Stimulated activated CD8-positive, alpha-beta memory T cell treated with anti-CD3 and anti-CD28 coated beads, Interleukin-4, amount 100 ng/mL, for 24 hours (primary cell): ENCODE data around the gene MAL.

Experiments used
- DNase-seq: peaks from one replicate; pipeline ENCODE4 v3.0.0-alpha.2; 2020; ENCODE audit warnings: low read depth

MAL gene

GRCh38 chr2:95048825-95049682 is 23.5 kb downstream of the MAL start:
- no peak for DNase-seq

GRCh38 chr2:95049683-95049955 is 24.1 kb downstream of the MAL start:
- no peak for DNase-seq

- DNase-seq, result no peak
Measured at GRCh38 chr2:95049961-95050360, 24.5 kb downstream of the MAL start.

DNA sequence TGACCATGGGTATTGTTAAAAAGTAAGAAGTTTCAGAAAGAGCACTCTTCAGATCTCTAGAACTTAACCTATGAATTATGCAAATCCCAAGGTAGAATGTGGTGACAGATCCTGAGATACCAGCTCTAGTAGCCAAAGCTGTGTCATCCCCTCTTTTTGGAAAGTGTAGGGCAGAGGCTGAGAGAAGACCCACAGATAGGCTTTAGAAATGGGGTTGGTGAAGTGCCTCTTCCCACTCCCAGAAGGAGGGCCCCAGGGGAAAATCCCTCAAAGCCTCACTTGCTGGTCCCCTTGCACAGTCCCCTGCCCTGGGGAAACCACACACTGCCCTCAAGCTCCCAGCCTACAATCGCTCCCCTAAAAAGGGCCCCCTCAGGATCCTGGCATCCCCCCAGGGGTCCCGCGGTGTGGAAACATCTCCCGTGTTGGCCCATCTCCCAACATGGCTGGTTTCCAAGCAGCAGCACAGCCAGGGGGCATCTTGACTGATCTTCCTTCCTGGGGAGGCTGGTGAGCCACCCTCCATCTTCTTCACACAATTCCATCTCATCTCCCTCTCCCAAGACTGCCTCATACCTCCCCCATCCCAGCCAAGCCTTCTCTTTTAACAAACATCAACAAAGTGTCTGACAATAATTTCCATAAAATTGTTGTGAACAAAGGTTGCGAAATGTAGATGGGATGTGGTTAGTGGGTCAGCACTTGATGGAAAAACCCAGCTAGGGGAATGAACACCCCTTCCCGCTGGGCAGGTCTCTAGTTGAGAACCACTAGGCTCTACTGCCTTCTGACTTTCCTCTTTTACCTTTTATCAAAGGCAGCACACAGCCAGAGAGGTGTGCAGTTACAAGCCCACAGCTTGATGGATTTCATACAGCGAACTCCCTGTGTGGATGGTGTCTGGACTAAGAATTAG is 25.1 kb downstream of the MAL start:
- no peak for DNase-seq

- no peak for DNase-seq
Measured at GRCh38 chr2:95051626-95052025, 26.1 kb downstream of the MAL start.

GRCh38 chr2:95052307-95052706 is 26.8 kb downstream of the MAL start:
- no peak for DNase-seq

DNA sequence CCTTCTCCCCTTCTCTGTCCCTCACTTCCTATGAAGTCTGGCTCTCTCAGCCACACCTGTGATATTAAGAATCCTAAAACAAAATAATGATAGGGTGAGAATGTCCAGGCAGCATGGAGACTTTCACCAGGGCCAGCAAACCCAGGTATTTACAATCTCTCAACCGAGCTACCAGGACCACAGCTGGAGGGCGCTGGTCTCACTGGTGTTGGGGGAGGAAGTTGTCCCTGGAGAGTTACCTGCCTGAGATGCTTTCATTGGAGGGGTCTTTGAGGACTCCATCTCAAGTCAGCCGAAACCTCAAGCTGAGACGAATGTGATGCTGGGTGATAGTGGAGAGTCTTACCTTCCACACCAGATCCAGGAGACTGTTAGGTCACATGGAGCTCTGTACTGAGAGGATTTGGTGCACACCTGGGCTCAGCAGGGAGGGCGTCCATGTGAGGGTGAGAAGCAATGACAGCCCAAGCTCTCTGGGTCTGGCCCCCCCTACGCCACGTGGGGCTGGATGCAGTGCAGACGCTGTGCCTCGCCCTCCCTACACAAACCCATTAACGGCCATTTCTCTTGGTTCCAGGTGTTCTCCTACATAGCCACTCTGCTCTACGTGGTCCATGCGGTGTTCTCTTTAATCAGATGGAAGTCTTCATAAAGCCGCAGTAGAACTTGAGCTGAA is 27.4 kb downstream of the MAL start:
- no peak for DNase-seq

DNA sequence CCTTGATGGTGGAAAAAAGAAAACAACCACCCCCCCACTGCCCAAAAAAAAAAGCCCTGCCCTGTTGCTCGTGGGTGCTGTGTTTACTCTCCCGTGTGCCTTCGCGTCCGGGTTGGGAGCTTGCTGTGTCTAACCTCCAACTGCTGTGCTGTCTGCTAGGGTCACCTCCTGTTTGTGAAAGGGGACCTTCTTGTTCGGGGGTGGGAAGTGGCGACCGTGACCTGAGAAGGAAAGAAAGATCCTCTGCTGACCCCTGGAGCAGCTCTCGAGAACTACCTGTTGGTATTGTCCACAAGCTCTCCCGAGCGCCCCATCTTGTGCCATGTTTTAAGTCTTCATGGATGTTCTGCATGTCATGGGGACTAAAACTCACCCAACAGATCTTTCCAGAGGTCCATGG is 28.0 kb downstream of the MAL start:
- no peak for DNase-seq

DNA sequence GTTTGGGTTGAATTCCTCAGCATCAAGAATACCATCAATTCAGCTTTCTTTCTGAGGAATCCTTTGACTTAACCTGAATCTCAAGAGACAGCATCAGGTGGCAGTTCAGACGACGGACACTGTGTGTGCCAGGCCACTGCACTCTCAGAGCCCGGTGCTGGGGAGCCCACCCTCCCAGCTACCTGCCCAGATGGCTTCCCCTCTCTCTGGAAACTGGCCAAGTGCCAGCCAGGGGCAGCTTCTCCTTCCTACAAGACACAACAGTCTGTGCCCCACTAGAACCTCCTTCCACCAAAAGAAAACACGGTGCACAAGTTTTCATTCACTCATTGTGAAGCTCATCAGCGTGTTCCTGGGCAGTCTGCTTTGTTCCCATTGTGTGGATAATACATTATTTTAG is 28.5 kb downstream of the MAL start:
- no peak for DNase-seq

DNA sequence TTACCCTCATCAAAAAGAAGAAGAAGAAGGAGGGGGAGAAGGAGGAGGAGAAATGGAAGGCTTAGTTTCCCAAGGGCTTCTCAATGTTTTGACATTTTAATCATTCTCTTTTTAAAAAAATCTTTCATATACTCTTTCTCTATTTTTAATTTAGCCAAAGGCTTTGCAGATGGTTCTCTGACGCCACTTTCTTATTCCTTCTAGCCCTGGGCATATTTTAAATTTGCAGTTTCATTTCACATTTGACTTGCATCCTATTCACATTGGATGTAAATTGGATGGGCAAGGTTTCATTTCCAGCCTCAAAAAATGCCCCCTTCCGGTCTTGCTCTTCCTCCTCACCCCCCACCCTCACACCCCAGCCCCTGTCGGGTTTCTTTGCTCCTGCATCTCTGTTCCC is 29.8 kb downstream of the MAL start:
- no peak for DNase-seq

- DNase-seq, result no peak
Measured at GRCh38 chr2:95056044-95056443, 30.5 kb downstream of the MAL start.

DNA sequence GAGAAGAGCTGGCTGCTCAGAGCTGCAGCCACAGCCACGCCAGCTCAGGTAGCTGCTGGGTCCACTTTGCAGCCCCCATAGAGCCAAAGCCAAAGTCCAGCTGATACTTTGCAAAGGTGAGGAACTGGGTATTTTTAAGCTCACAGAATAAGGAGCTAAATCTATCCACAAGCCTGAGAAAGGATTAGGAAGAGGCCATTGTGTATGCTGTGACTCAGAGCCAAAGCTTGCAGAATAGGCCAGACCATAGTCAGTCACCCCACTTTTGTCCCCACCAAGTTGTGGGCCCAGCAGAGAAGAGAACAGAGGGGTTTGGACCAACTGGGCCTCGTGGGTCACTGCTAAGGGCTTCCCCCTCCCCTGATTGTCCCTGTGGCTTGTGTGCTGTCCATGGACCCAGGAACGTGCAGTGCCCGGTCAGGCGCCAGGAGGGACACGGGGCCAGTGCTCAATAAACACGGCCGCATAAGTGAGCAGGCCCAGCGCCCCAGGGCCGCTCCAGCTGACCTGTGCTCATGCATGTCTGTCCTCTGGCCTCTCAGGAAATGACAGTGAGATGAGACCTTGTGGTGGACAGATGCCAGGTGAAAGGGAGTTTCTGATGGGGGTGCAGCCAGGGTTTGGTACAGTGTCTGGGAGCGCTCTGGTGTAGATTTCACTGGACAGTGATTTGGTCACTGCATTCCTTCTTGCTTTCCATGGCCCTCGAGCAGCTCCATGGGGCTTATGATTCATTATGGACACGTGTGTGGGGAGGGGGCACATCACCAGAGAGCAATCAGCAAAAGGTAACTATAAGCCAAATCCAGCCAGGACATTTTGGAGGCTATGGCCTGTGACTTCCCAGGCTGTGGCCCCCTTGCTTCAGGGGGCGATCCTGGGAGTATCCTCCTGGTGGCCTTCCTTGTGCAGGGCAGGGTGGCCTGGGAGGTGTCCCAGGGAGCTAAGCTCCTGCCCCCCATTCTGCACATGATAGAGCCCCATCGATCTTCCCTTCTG is 31.3 kb downstream of the MAL start:
- DNase-seq, result no peak

GRCh38 chr2:95057535-95058370 is 32.2 kb downstream of the MAL start:
- no peak for DNase-seq

DNA sequence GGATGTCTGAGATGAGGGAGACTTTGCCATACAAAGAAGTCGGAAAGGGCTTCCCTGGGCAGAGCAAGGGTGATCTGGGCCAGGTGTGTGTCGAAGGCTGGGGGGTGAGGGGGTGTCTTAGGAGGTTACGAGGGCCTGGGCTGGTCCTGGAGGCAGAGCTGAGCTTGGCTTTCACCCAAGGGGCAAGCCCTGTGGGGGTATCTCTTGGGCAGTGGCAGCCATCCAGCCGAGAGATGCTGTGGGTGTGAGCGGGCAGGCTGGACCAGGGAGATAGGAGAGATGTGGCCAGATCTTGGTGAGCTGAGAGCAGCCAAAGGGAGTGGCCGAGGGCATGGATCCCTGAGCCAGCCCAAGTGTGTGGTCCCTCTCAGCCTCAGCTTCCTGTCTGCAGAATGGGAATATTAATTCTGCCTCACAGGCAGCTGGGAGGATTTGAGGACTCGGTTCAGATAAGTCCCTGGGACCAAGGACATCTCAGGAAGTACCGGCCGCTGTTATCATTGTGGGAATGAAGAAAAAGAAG is 33.0 kb downstream of the MAL start:
- DNase-seq, result no peak

DNA sequence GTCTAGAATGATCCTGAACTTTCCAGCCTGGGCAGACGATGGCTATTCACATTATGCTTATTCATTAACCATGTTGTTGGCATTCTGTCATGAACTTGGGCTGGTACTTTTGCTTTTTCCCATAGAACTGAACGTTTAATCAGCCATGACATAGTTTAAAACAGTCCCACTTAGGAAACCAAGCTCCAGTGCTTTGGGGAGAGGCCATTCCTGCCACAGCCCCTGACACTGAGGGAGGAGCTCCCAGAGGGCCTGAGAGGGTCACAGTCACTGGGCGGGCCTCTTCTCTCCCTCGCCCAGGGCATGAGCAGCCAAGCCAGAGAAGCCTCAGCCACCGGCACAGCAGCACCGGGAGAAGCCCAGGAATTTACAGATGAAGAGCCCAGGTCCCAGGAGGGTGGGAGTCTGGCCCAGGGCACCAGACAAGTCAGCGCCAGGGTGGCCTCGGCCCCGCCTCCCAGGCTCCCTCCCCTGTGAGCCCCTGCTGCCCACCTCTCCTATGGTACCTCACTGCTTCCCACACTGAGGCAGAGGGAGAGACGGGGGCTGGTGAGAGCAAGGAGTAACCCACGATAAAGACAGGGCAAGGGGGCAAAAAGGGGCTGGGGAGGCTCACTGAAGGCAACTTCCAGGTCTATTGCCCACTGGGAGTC is 33.6 kb downstream of the MAL start:
- DNase-seq, result no peak

- DNase-seq, result no peak
Measured at GRCh38 chr2:95059656-95060370, 34.3 kb downstream of the MAL start.

- no peak for DNase-seq
Measured at GRCh38 chr2:95060446-95061118, 35.1 kb downstream of the MAL start.

- no peak for DNase-seq
Measured at GRCh38 chr2:95061119-95061512, 35.6 kb downstream of the MAL start.
